H1 (cell line): ENCODE data around the gene RPP25L. TPM values are rescaled to one million over a fixed set of nuclear protein-coding genes. Genes with fewer than 3 reads are reported as not detected.

ENCODE experiments used
- BRCA1 ChIP-seq: IDR thresholded peaks from 2 replicates; pipeline ENCODE4 v1.6.1; 2012; ENCODE audit warnings: low read depth, low read length, improper control_type of control experiment
- CTBP2 ChIP-seq: IDR thresholded peaks from 2 replicates; pipeline ENCODE4 v1.7.0; 2011; ENCODE audit warnings: borderline replicate concordance, mild to moderate bottlenecking, moderate library complexity, mixed read lengths, low read length; ENCODE audit not compliant: insufficient read depth, insufficient read length
- KDM4A ChIP-seq: IDR thresholded peaks from one replicate; pipeline ENCODE4 v1.7.1; 2012; ENCODE audit warnings: low read depth, mild to moderate bottlenecking, moderate library complexity, low read length, inconsistent platforms; ENCODE audit not compliant: severe bottlenecking
- POLR2A ChIP-seq, 2 experiments: IDR thresholded peaks; 1 replicate in 1 of 2; 2 replicates in 1 of 2; pipeline ENCODE4 v1.6.1; 2011; ENCODE audit warnings: low read depth in 2 of 2, low read length in 2 of 2, mild to moderate bottlenecking in 2 of 2; ENCODE audit errors: control extremely low read depth in 1 of 2
- SRF ChIP-seq: IDR thresholded peaks from 2 replicates; pipeline ENCODE4 v1.6.1; 2011; ENCODE audit warnings: mild to moderate bottlenecking, low read depth, low read length, moderate library complexity
- TAF1 ChIP-seq: IDR thresholded peaks from 2 replicates; pipeline ENCODE4 v1.6.1; 2011; ENCODE audit warnings: mild to moderate bottlenecking, low read depth, low read length
- TBP ChIP-seq: IDR thresholded peaks from 2 replicates; pipeline ENCODE4 v1.6.1; 2011; ENCODE audit warnings: low read depth, low read length, improper control_type of control experiment
- TEAD4 ChIP-seq: IDR thresholded peaks from 2 replicates; pipeline ENCODE4 v1.6.1; 2012; ENCODE audit warnings: low read depth, low read length, inconsistent platforms, mixed read lengths
- polyA plus RNA-seq, 7 experiments: library from polyadenylated mRNA; depleted of rRNA in 3 of 7; stranded (reverse) in 5 of 7; unstranded in 2 of 7; fragments of >200 nt in 5 of 7; fragments of 200-250 nt in 2 of 7; gene quantifications; 1 replicate in 5 of 7; 2 replicates in 1 of 7; 4 replicates in 1 of 7; pipeline versions ENCODE4 v1.2.1 to v1.2.3, GENCODE V29; 2011 to 2013; ENCODE audit warnings: missing spikeins in 2 of 7, mixed read lengths in 2 of 7
- total RNA-seq: library from RNA; stranded (reverse); fragmentation: NEBNext Ultra II Directional; extraction: Animal tissue kit (Norgen Biotek cat#: 25700); gene quantifications from 2 replicates; pipeline ENCODE4 v1.2.1, GENCODE V29; 2021
- TF ChIP-seq, protein P1 (sequence below): fragments of 300-600 bp; sonication (generic); IDR thresholded peaks from 2 replicates; pipeline ENCODE4 v1.7.1; 2012; ENCODE audit warnings: low read length, moderate library complexity, mild to moderate bottlenecking, inconsistent platforms; ENCODE audit not compliant: insufficient replicate concordance

RPP25L gene
- total and polyA plus RNA-seq, 2 of the 8 experiments (the other 6 are each of a cell fraction or from before 2014, with no cell fraction given) = 21.6 to 75.0 TPM

GRCh38 chr9:34620061-34620994 lies 8.4 kb upstream of the RPP25L start, which contains the start of gene DCTN3 (continued):
- TF ChIP-seq KDM4A (peak; percentile 83), TBP (no peak), BRCA1 (no peak), TAF1 (peak; percentile 50; the same call in 1 of the 2 replicates), SRF (no peak), POLR2A (IDR thresholded peaks at IDR 0.05; ENCODE audit: control extremely low read depth in 1 of 2, low read depth in 2 of 2, low read length in 2 of 2) (no peak), CTBP2 (no peak), TEAD4 (no peak)
- TF ChIP-seq, protein P1, sequence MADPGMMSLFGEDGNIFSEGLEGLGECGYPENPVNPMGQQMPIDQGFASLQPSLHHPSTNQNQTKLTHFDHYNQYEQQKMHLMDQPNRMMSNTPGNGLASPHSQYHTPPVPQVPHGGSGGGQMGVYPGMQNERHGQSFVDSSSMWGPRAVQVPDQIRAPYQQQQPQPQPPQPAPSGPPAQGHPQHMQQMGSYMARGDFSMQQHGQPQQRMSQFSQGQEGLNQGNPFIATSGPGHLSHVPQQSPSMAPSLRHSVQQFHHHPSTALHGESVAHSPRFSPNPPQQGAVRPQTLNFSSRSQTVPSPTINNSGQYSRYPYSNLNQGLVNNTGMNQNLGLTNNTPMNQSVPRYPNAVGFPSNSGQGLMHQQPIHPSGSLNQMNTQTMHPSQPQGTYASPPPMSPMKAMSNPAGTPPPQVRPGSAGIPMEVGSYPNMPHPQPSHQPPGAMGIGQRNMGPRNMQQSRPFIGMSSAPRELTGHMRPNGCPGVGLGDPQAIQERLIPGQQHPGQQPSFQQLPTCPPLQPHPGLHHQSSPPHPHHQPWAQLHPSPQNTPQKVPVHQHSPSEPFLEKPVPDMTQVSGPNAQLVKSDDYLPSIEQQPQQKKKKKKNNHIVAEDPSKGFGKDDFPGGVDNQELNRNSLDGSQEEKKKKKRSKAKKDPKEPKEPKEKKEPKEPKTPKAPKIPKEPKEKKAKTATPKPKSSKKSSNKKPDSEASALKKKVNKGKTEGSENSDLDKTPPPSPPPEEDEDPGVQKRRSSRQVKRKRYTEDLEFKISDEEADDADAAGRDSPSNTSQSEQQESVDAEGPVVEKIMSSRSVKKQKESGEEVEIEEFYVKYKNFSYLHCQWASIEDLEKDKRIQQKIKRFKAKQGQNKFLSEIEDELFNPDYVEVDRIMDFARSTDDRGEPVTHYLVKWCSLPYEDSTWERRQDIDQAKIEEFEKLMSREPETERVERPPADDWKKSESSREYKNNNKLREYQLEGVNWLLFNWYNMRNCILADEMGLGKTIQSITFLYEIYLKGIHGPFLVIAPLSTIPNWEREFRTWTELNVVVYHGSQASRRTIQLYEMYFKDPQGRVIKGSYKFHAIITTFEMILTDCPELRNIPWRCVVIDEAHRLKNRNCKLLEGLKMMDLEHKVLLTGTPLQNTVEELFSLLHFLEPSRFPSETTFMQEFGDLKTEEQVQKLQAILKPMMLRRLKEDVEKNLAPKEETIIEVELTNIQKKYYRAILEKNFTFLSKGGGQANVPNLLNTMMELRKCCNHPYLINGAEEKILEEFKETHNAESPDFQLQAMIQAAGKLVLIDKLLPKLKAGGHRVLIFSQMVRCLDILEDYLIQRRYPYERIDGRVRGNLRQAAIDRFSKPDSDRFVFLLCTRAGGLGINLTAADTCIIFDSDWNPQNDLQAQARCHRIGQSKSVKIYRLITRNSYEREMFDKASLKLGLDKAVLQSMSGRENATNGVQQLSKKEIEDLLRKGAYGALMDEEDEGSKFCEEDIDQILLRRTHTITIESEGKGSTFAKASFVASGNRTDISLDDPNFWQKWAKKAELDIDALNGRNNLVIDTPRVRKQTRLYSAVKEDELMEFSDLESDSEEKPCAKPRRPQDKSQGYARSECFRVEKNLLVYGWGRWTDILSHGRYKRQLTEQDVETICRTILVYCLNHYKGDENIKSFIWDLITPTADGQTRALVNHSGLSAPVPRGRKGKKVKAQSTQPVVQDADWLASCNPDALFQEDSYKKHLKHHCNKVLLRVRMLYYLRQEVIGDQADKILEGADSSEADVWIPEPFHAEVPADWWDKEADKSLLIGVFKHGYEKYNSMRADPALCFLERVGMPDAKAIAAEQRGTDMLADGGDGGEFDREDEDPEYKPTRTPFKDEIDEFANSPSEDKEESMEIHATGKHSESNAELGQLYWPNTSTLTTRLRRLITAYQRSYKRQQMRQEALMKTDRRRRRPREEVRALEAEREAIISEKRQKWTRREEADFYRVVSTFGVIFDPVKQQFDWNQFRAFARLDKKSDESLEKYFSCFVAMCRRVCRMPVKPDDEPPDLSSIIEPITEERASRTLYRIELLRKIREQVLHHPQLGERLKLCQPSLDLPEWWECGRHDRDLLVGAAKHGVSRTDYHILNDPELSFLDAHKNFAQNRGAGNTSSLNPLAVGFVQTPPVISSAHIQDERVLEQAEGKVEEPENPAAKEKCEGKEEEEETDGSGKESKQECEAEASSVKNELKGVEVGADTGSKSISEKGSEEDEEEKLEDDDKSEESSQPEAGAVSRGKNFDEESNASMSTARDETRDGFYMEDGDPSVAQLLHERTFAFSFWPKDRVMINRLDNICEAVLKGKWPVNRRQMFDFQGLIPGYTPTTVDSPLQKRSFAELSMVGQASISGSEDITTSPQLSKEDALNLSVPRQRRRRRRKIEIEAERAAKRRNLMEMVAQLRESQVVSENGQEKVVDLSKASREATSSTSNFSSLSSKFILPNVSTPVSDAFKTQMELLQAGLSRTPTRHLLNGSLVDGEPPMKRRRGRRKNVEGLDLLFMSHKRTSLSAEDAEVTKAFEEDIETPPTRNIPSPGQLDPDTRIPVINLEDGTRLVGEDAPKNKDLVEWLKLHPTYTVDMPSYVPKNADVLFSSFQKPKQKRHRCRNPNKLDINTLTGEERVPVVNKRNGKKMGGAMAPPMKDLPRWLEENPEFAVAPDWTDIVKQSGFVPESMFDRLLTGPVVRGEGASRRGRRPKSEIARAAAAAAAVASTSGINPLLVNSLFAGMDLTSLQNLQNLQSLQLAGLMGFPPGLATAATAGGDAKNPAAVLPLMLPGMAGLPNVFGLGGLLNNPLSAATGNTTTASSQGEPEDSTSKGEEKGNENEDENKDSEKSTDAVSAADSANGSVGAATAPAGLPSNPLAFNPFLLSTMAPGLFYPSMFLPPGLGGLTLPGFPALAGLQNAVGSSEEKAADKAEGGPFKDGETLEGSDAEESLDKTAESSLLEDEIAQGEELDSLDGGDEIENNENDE = no peak
